HepG2 (cell line): Measurements from ENCODE around the gene PIM3. TPM values are rescaled to one million over a fixed set of nuclear protein-coding genes. Genes with fewer than 3 reads are reported as not detected.

Experiments used
- ARID2 ChIP-seq: sonication (generic); formaldehyde crosslinking; IDR thresholded peaks from 2 replicates; pipeline ENCODE4 v1.8.1; 2022; ENCODE audit warnings: mild to moderate bottlenecking, missing genetic modification reagents, borderline replicate concordance
- ATF2 ChIP-seq: sonication (generic); formaldehyde crosslinking; IDR thresholded peaks from 2 replicates; pipeline ENCODE4 v1.4.0; 2020; ENCODE audit warnings: missing genetic modification reagents
- ERF ChIP-seq: IDR thresholded peaks from 2 replicates; pipeline ENCODE4 v1.6.1; 2018; ENCODE audit warnings: missing biosample characterization, missing genetic modification reagents
- GATAD1 ChIP-seq: IDR thresholded peaks from 2 replicates; pipeline ENCODE4 v1.6.1; 2016; ENCODE audit warnings: missing genetic modification reagents, missing compliant biosample characterization
- KDM6A ChIP-seq: IDR thresholded peaks from 2 replicates; pipeline ENCODE4 v1.6.1; 2016; ENCODE audit warnings: low read depth
- POLR2G ChIP-seq: fragments of 200-400 bp; formaldehyde crosslinking; IDR thresholded peaks from 2 replicates; pipeline ENCODE4 v1.6.1; 2018; ENCODE audit warnings: mild to moderate bottlenecking, low read depth, low read length, moderate library complexity
- SP140L ChIP-seq: sonication (generic); formaldehyde crosslinking; IDR thresholded peaks from 2 replicates; pipeline ENCODE4 v1.4.0; 2020; ENCODE audit warnings: missing genetic modification reagents, borderline replicate concordance
- TBX3 ChIP-seq: fragments of 450-650 bp; IDR thresholded peaks from 2 replicates; pipeline ENCODE4 v1.6.1; 2017; ENCODE audit warnings: antibody characterized with exemption, mild to moderate bottlenecking, inconsistent platforms, borderline replicate concordance
- ZBTB1 ChIP-seq: sonication (generic); formaldehyde crosslinking; IDR thresholded peaks from 2 replicates; pipeline ENCODE4 v1.4.0; 2020; ENCODE audit warnings: missing genetic modification reagents, borderline replicate concordance
- ZKSCAN8 ChIP-seq: IDR thresholded peaks from 2 replicates; pipeline ENCODE4 v1.6.1; 2016; ENCODE audit warnings: borderline replicate concordance, missing genetic modification reagents, missing compliant biosample characterization
- ZNF589 ChIP-seq: sonication (generic); formaldehyde crosslinking; conservative IDR thresholded peaks from 2 replicates; pipeline ENCODE4 v1.8.0; 2022; ENCODE audit warnings: mild to moderate bottlenecking, moderate library complexity, missing genetic modification reagents
- ZNF605 ChIP-seq: sonication (generic); formaldehyde crosslinking; IDR thresholded peaks from 2 replicates; pipeline ENCODE4 v1.8.0; 2022; ENCODE audit warnings: mild to moderate bottlenecking, missing genetic modification reagents
- ZNF678 ChIP-seq: sonication (generic); formaldehyde crosslinking; IDR thresholded peaks from 2 replicates; pipeline ENCODE4 v1.4.0; 2020; ENCODE audit warnings: mild to moderate bottlenecking, missing genetic modification reagents
- ZNF709 ChIP-seq: sonication (generic); formaldehyde crosslinking; IDR thresholded peaks from 2 replicates; pipeline ENCODE4 v1.5.0; 2020; ENCODE audit warnings: mild to moderate bottlenecking, missing genetic modification reagents
- ZNF773 ChIP-seq: sonication (generic); formaldehyde crosslinking; IDR thresholded peaks from 2 replicates; pipeline ENCODE4 v1.4.0; 2020; ENCODE audit warnings: missing genetic modification reagents, borderline replicate concordance
- polyA plus RNA-seq, 8 experiments: library from polyadenylated mRNA; depleted of rRNA in 3 of 8; stranded (reverse) in 7 of 8; unstranded in 1 of 8; fragments of >200 nt; fragmentation: Illumina TruSeq in 4 of 8; extraction: Trizol in 4 of 8; gene quantifications; 2 replicates each; pipeline versions ENCODE4 v1.2.1 to v1.2.3, GENCODE V29; 2011 to 2016; ENCODE audit warnings: low read depth in 4 of 8, missing spikeins in 1 of 8, mixed read lengths in 1 of 8; ENCODE audit not compliant: insufficient read depth in 1 of 8
- total RNA-seq, 5 experiments: library from RNA; depleted of rRNA; stranded (reverse); fragments of >200 nt; fragmentation: Illumina TruSeq; extraction: Trizol; gene quantifications; 2 replicates each; pipeline ENCODE4 v1.2.3, GENCODE V29; 2016; ENCODE audit warnings: low read depth in 1 of 5
- TF ChIP-seq, protein P1 (sequence below), 2 experiments: fragments of 450-650 bp in 1 of 2; sonication (generic) in 1 of 2; formaldehyde crosslinking in 1 of 2; IDR thresholded peaks; 2 replicates each; pipeline versions ENCODE4 v1.6.1 to v1.8.0; 2016 to 2022; ENCODE audit warnings: antibody characterized with exemption in 1 of 2, mild to moderate bottlenecking in 1 of 2, missing genetic modification reagents in 1 of 2
- TF ChIP-seq, protein P2 (sequence below): IDR thresholded peaks from 2 replicates; pipeline ENCODE4 v1.6.1; 2016; ENCODE audit warnings: low read depth, control low read depth

Gene PIM3
- total and polyA plus RNA-seq, 2 of the 13 experiments (the other 11 are each of a cell fraction or from before 2014, with no cell fraction given) = 21.6 to 31.2 TPM

GRCh38 chr22:49958931-49959781 is 1.4 kb upstream of the PIM3 start (continued):
- TF ChIP-seq, protein P1, sequence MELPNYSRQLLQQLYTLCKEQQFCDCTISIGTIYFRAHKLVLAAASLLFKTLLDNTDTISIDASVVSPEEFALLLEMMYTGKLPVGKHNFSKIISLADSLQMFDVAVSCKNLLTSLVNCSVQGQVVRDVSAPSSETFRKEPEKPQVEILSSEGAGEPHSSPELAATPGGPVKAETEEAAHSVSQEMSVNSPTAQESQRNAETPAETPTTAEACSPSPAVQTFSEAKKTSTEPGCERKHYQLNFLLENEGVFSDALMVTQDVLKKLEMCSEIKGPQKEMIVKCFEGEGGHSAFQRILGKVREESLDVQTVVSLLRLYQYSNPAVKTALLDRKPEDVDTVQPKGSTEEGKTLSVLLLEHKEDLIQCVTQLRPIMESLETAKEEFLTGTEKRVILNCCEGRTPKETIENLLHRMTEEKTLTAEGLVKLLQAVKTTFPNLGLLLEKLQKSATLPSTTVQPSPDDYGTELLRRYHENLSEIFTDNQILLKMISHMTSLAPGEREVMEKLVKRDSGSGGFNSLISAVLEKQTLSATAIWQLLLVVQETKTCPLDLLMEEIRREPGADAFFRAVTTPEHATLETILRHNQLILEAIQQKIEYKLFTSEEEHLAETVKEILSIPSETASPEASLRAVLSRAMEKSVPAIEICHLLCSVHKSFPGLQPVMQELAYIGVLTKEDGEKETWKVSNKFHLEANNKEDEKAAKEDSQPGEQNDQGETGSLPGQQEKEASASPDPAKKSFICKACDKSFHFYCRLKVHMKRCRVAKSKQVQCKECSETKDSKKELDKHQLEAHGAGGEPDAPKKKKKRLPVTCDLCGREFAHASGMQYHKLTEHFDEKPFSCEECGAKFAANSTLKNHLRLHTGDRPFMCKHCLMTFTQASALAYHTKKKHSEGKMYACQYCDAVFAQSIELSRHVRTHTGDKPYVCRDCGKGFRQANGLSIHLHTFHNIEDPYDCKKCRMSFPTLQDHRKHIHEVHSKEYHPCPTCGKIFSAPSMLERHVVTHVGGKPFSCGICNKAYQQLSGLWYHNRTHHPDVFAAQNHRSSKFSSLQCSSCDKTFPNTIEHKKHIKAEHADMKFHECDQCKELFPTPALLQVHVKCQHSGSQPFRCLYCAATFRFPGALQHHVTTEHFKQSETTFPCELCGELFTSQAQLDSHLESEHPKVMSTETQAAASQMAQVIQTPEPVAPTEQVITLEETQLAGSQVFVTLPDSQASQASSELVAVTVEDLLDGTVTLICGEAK (IDR thresholded peaks at IDR 0.05) = no peak
- TF ChIP-seq, protein P1 (CRISPR knock-in tag; IDR thresholded peaks at IDR 0.05) = no peak; the same call in 1 of the 2 replicates
- no peak for TF ChIP-seq ZNF709 (CRISPR knock-in tag)
- no peak for TF ChIP-seq ERF (CRISPR knock-in tag)
- peak; percentile 75; the same call in 1 of the 2 replicates for TF ChIP-seq POLR2G
- no peak for TF ChIP-seq ZNF773 (CRISPR knock-in tag)
- TF ChIP-seq ATF2 (CRISPR knock-in tag) = peak; percentile 11; the same call in 1 of the 2 replicates
- TF ChIP-seq GATAD1 (CRISPR knock-in tag) = peak; percentile 14; the same call in 1 of the 2 replicates
- no peak for TF ChIP-seq ZKSCAN8 (CRISPR knock-in tag)
- TF ChIP-seq ZNF589 = no peak
- TF ChIP-seq ZNF678 = no peak
- no peak for TF ChIP-seq KDM6A
- TF ChIP-seq, protein P2, sequence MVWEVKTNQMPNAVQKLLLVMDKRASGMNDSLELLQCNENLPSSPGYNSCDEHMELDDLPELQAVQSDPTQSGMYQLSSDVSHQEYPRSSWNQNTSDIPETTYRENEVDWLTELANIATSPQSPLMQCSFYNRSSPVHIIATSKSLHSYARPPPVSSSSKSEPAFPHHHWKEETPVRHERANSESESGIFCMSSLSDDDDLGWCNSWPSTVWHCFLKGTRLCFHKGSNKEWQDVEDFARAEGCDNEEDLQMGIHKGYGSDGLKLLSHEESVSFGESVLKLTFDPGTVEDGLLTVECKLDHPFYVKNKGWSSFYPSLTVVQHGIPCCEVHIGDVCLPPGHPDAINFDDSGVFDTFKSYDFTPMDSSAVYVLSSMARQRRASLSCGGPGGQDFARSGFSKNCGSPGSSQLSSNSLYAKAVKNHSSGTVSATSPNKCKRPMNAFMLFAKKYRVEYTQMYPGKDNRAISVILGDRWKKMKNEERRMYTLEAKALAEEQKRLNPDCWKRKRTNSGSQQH (CRISPR knock-in tag) = no peak
- TF ChIP-seq TBX3 = no peak
- TF ChIP-seq ARID2 (CRISPR knock-in tag) = no peak
- TF ChIP-seq ZBTB1 (CRISPR knock-in tag) = no peak
- no peak for TF ChIP-seq SP140L (CRISPR knock-in tag)
- TF ChIP-seq ZNF605 = 0 out of 2 replicates have a peak, but pooled peaks have one; percentile 51
